Pancreas (tissue), 10 donors: ENCODE measurements around the gene B3GALT4. TPM values are rescaled to one million over a fixed set of nuclear protein-coding genes. Genes with fewer than 3 reads are reported as not detected.
A peak's percentile ranks its signal among the peaks of the same experiment; 100 is the strongest.

Source experiments
- ATAC-seq, 4 donors: fragments of 200-7000 bp; cut with Tn5 transposase; one replicate each; pipeline versions ENCODE4 v1.8.0 to v1.9.1; 2020; ENCODE audit warnings: mild to moderate bottlenecking in 4 of 4, moderate library complexity in 4 of 4
- DNase-seq, 6 donors: peaks; one replicate each; pipeline ENCODE4 v3.0.0-alpha.2; 2020
- FAIRE-seq: peaks from 2 replicates; lab custom pipeline; 2012; peaks lifted over from hg19 to GRCh38; lab: Jason Lieb, UNC
- H3K27ac ChIP-seq, 4 donors: fragments of 200-600 bp; sonication (generic); 1 replicate in 3 of 4; 2 replicates in 1 of 4; pipeline versions ENCODE4 v1.5.0 to v1.8.0; 2020
- H3K27me3 ChIP-seq, 4 donors: fragments of 200-600 bp; one replicate each; pipeline ENCODE4 v1.8.0; 2021
- H3K36me3 ChIP-seq, 3 donors: fragments of 200-600 bp; sonication (generic) in 1 of 3; one replicate each; pipeline versions ENCODE4 v1.5.0 to v1.8.0; 2020 to 2021
- H3K4me1 ChIP-seq, 3 donors: fragments of 200-600 bp; one replicate each; pipeline ENCODE4 v1.8.0; 2021
- H3K4me3 ChIP-seq, 4 donors: fragments of 200-600 bp; sonication (generic) in 2 of 4; one replicate each; pipeline versions ENCODE4 v1.5.0 to v1.8.0; 2020 to 2021
- H3K9me3 ChIP-seq, 4 donors: fragments of 200-600 bp; one replicate each; pipeline ENCODE4 v1.8.0; 2021
- CTCF ChIP-seq, 4 donors: fragments of 200-600 bp; sonication (generic) in 3 of 4; IDR thresholded peaks; one replicate each; pipeline versions ENCODE4 v1.5.0 to v1.8.0; 2021; ENCODE audit warnings: antibody characterized with exemption in 4 of 4
- WGBS, 2 donors: extraction: QIAGEN DNeasy Blood & Tissue Kit; methylation state at CpG; one replicate each; pipeline ENCODE4 v1.1.7; 2013; 5-methylcytosine and 5-hydroxymethylcytosine counted together
- intact Hi-C, 3 donors: fragments of 100-400 bp; cut with DNase I; formaldehyde crosslinking; loops; one replicate each; pipeline versions ENCODE4 v1.11.1 to v1.14.2; 2022
- polyA plus RNA-seq, 2 donors: library from polyadenylated mRNA; stranded (reverse); fragments of 200-250 nt; gene quantifications; one replicate each; pipeline ENCODE4 v1.2.3, GENCODE V29; 2013
- total RNA-seq, 6 donors: library from RNA; stranded (reverse); fragmentation: NEBNext Ultra II Directional in 4 of 6; extraction: Animal tissue kit (Norgen Biotek cat#: 25700) in 4 of 6; gene quantifications; one replicate each; pipeline versions ENCODE4 v1.2.1 to v1.2.4, GENCODE V29; 2021 to 2023
- donor health status: healthy with polysubstance abuse.
- donor health status: DM: no; HTN: no; CAD: no; lungs with moderate emphysema.
- donor health status: DM: no; HTN: no; CAD: no.
- donor health status: control.
- donor health status: control.
- donor health status: Bipolar disorder and iron deficiency.
- donor health status: DM: yes; HTN: yes; CAD: no.
- donor health status: DM: no; HTN: no; CAD: no.
- donor health status: DM: no; HTN: no; CAD: no.
- donor health status: DM: yes; HTN: yes; CAD: no.

Gene B3GALT4
- total and polyA plus RNA-seq, 8 donors: 2.1 to 8.7 (median 2.9) TPM

- FAIRE-seq: no peak
- Histone ChIP-seq H3K4me3 (no peak overlapping the region), H3K4me1 (no peaks in the 10 kb centered on the region), H3K9me3 (no peaks in the 10 kb centered on the region), H3K27me3 (no peaks in the 10 kb centered on the region), H3K36me3 (no peaks in the 10 kb centered on the region), H3K27ac (no peak overlapping the region)
- no peak for TF ChIP-seq CTCF (IDR thresholded peaks at IDR 0.05)
- no peak for DNase-seq
- no peak for ATAC-seq
- intact Hi-C loops: loop anchor here in 2 of 3 donors (10.0 kb wide), 2 partner anchors 73 to 233 kb away; partner anchors contain the start of gene HLA-DOA (in 1 of the 2)
- WGBS, 2 donors: 35 to 50% methylated on average over 2 of the region's 2 CpGs
Measured at GRCh38 chr6:33237741-33238140, 39.2 kb upstream of the B3GALT4 start.

- H3K36me3 ChIP-seq: no peaks in the 10 kb centered on the region
- no peak for TF ChIP-seq CTCF (IDR thresholded peaks at IDR 0.05)
- ATAC-seq (no peak), DNase-seq (no peak), FAIRE-seq (no peak)
- H3K4me1 ChIP-seq: no peaks in the 10 kb centered on the region
- 48 to 55% methylated on average over 3 of the region's 3 CpGs for whole genome bisulfite sequencing, 2 donors
- intact Hi-C loops: no loop called here
- H3K4me3 ChIP-seq: no peak overlapping the region
- H3K27ac ChIP-seq: no peak overlapping the region
- no peaks in the 10 kb centered on the region for H3K27me3 ChIP-seq
- H3K9me3 ChIP-seq: no peaks in the 10 kb centered on the region
Measured at GRCh38 chr6:33241968-33242367, 35.0 kb upstream of the B3GALT4 start.

- 19 to 20% methylated on average over 1 of the region's 1 CpG for WGBS, 2 donors
- no peaks in the 10 kb centered on the region for H3K36me3 ChIP-seq
- TF ChIP-seq CTCF (IDR thresholded peaks at IDR 0.05): no peak
- ATAC-seq: no peak
- no peak overlapping the region for H3K27ac ChIP-seq
- H3K4me1 ChIP-seq: no peaks in the 10 kb centered on the region
- DNase-seq: no peak
- intact Hi-C loops: no loop called here
- no peak for FAIRE-seq
- no peaks in the 10 kb centered on the region for H3K9me3 ChIP-seq
- no peak overlapping the region for H3K4me3 ChIP-seq
- H3K27me3 ChIP-seq: no peaks in the 10 kb centered on the region
Measured at GRCh38 chr6:33243476-33243875, 33.4 kb upstream of the B3GALT4 start.

GRCh38 chr6:33247977-33248642 lies 28.8 kb upstream of the B3GALT4 start:
- FAIRE-seq (no peak), ATAC-seq (peak; percentile 75 to 91 (median 80)), DNase-seq (peak; percentile 80 to 98 (median 92))
- H3K4me3 ChIP-seq: peak overlapping the region; percentile 6 to 54 (median 34)
- 4 to 7% methylated on average over 24 to 28 of the region's 28 CpGs for WGBS, 2 donors
- no peaks in the 10 kb centered on the region for H3K9me3 ChIP-seq
- H3K4me1 ChIP-seq: peaks cover 0 to 6% (median 0%) of the 10 kb centered on the region in 3 donors
- intact Hi-C loops: loop anchor here in 2 of 3 donors (5.0 kb wide), 2 partner anchors 86 to 236 kb away; no protein-coding TSS in a partner anchor
- TF ChIP-seq CTCF (IDR thresholded peaks at IDR 0.05): peak; percentile 90 to 97 (median 96)
- peak overlapping the region; percentile 61 to 82 (median 72) for H3K27ac ChIP-seq
- H3K36me3 ChIP-seq: no peaks in the 10 kb centered on the region
- no peaks in the 10 kb centered on the region for H3K27me3 ChIP-seq

- intact Hi-C loops: loop anchor here in 2 of 3 donors (5.0 kb wide), 2 partner anchors 86 to 236 kb away; no protein-coding TSS in a partner anchor
- peaks cover 0 to under 1% (median 0%) of the 10 kb centered on the region in 3 donors for H3K36me3 ChIP-seq
- peak overlapping the region; percentile 61 to 82 (median 72) for H3K27ac ChIP-seq
- ATAC-seq: peak; percentile 10 to 21 (median 18)
- H3K9me3 ChIP-seq: no peaks in the 10 kb centered on the region
- H3K4me3 ChIP-seq: peak overlapping the region; percentile 6 to 54 (median 34)
- no peak for DNase-seq
- peaks cover 0 to 6% (median 0%) of the 10 kb centered on the region in 3 donors for H3K4me1 ChIP-seq
- 0 to 1% methylated on average over 18 of the region's 18 CpGs for WGBS, 2 donors
- TF ChIP-seq CTCF (IDR thresholded peaks at IDR 0.05): peak in 1 of 4 donors; percentile 7
- no peak for FAIRE-seq
- H3K27me3 ChIP-seq: no peaks in the 10 kb centered on the region
Measured at GRCh38 chr6:33248643-33248931, 28.3 kb upstream of the B3GALT4 start.
